ENCODE measurements around the gene SLC22A16. TPM values are rescaled to one million over a fixed set of nuclear protein-coding genes. Genes with fewer than 3 reads are reported as not detected.

SLC22A16 gene
- total RNA-seq, 1 donor from 2014 or later, result not detected

GRCh38 chr6:110439356-110439755 lies 37.1 kb downstream of the SLC22A16 start:
- no peaks in the 10 kb centered on the region for H4K20me1 ChIP-seq (ENCODE audit: insufficient read depth, low read length)
- TF ChIP-seq CTCF (IDR thresholded peaks at IDR 0.05; ENCODE audit: insufficient read depth, low read depth, low read length) (no peak), EZH2 (IDR thresholded peaks at IDR 0.05; ENCODE audit: insufficient read depth, low read length) (no peak)
- Mint-ChIP-seq H3K9me3 (ENCODE audit: unreplicated experiment) (peaks cover 6% of the 10 kb centered on the region), H3K4me3 (ENCODE audit: unreplicated experiment) (no peak overlapping the region), H3K27me3 (ENCODE audit: low read depth, unreplicated experiment) (peaks cover 3% of the 10 kb centered on the region), H3K4me1 (ENCODE audit: low read depth, unreplicated experiment) (no peaks in the 10 kb centered on the region), H3K36me3 (ENCODE audit: low read depth, unreplicated experiment) (no peaks in the 10 kb centered on the region), H3K27ac (ENCODE audit: unreplicated experiment) (no peak overlapping the region)
- H3K27ac ChIP-seq (ENCODE audit: low read depth, low read length), result no peak overlapping the region
- H3K9me3 ChIP-seq (ENCODE audit: insufficient read depth, low read depth, low read length), result no peaks in the 10 kb centered on the region
- no peaks in the 10 kb centered on the region for H3K27me3 ChIP-seq (ENCODE audit: insufficient read depth, low read length)
- no peak for DNase-seq (ENCODE audit: low read depth)
- no peak for FAIRE-seq
- H3K4me3 ChIP-seq (ENCODE audit: insufficient read depth, low read depth, low read length), result no peak overlapping the region
- H2AFZ ChIP-seq (ENCODE audit: low read depth, low read length), result no peak overlapping the region
- no peaks in the 10 kb centered on the region for H3K79me2 ChIP-seq (ENCODE audit: insufficient read depth, low read length)
- H3K9ac ChIP-seq (ENCODE audit: low read length), result no peak overlapping the region
- no peak overlapping the region for H3K4me2 ChIP-seq (ENCODE audit: low read length)
- H3K4me1 ChIP-seq (ENCODE audit: insufficient read depth, low read length), result no peaks in the 10 kb centered on the region
- no peaks in the 10 kb centered on the region for H3K36me3 ChIP-seq (ENCODE audit: insufficient read depth, low read length)

GRCh38 chr6:110434961-110435602 lies 41.3 kb downstream of the SLC22A16 start:
- no peaks in the 10 kb centered on the region for H3K4me1 Mint-ChIP-seq (ENCODE audit: low read depth, unreplicated experiment)
- peaks cover 6% of the 10 kb centered on the region for H3K9me3 Mint-ChIP-seq (ENCODE audit: unreplicated experiment)
- Histone ChIP-seq H3K27ac (ENCODE audit: low read depth, low read length) (no peak overlapping the region), H3K9ac (ENCODE audit: low read length) (no peak overlapping the region), H3K36me3 (ENCODE audit: insufficient read depth, low read length) (no peaks in the 10 kb centered on the region), H3K9me3 (ENCODE audit: insufficient read depth, low read depth, low read length) (no peaks in the 10 kb centered on the region), H4K20me1 (ENCODE audit: insufficient read depth, low read length) (no peaks in the 10 kb centered on the region), H3K79me2 (ENCODE audit: insufficient read depth, low read length) (no peaks in the 10 kb centered on the region), H3K4me1 (ENCODE audit: insufficient read depth, low read length) (no peaks in the 10 kb centered on the region), H3K4me3 (ENCODE audit: insufficient read depth, low read depth, low read length) (no peak overlapping the region), H3K4me2 (ENCODE audit: low read length) (no peak overlapping the region), H2AFZ (ENCODE audit: low read depth, low read length) (no peak overlapping the region), H3K27me3 (ENCODE audit: insufficient read depth, low read length) (peaks cover 8% of the 10 kb centered on the region)
- TF ChIP-seq CTCF (IDR thresholded peaks at IDR 0.05; ENCODE audit: insufficient read depth, low read depth, low read length), result no peak
- no peak for TF ChIP-seq EZH2 (IDR thresholded peaks at IDR 0.05; ENCODE audit: insufficient read depth, low read length)
- no peak overlapping the region for H3K4me3 Mint-ChIP-seq (ENCODE audit: unreplicated experiment)
- DNase-seq (ENCODE audit: low read depth) (no peak), FAIRE-seq (no peak)
- no peak overlapping the region for H3K27ac Mint-ChIP-seq (ENCODE audit: unreplicated experiment)
- no peaks in the 10 kb centered on the region for H3K36me3 Mint-ChIP-seq (ENCODE audit: low read depth, unreplicated experiment)
- peaks cover 8% of the 10 kb centered on the region for H3K27me3 Mint-ChIP-seq (ENCODE audit: low read depth, unreplicated experiment)

DNA sequence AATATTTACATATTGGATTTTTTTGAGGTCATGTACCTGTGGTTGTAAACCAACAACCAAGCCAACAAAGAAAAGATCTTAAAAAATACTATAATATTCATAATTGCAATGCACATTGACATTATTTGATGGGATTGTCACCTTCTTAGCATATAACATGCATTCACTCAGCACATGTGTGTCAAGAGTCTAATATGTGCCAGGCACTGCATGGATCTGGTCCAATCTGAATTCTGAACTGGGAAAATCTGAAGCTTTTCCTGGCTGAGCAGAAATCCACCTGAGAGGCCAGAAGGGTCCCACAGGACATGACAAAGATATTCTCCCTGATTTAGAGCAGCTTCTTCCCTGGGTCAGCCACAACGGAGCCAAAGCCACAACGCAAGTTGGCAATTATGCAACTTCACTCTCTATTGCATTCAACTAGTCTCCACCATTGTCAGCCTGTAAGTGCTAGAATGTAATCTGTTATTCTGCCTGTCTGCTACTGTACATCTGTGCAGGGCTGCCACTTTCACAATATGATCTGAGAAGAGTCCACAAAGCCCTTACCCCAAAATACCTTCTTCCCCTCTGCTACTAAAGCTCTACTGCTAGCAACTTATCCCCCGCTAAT lies 44.0 kb downstream of the SLC22A16 start:
- H3K36me3 Mint-ChIP-seq (ENCODE audit: low read depth, unreplicated experiment), result no peaks in the 10 kb centered on the region
- no peak overlapping the region for H2AFZ ChIP-seq (ENCODE audit: low read depth, low read length)
- no peak overlapping the region for H3K4me3 ChIP-seq (ENCODE audit: insufficient read depth, low read depth, low read length)
- H3K4me1 Mint-ChIP-seq (ENCODE audit: low read depth, unreplicated experiment), result no peaks in the 10 kb centered on the region
- peaks cover 8% of the 10 kb centered on the region for H3K27me3 ChIP-seq (ENCODE audit: insufficient read depth, low read length)
- H4K20me1 ChIP-seq (ENCODE audit: insufficient read depth, low read length), result no peaks in the 10 kb centered on the region
- no peaks in the 10 kb centered on the region for H3K36me3 ChIP-seq (ENCODE audit: insufficient read depth, low read length)
- H3K27me3 Mint-ChIP-seq (ENCODE audit: low read depth, unreplicated experiment), result peaks cover 14% of the 10 kb centered on the region
- H3K27ac Mint-ChIP-seq (ENCODE audit: unreplicated experiment), result no peak overlapping the region
- no peaks in the 10 kb centered on the region for H3K79me2 ChIP-seq (ENCODE audit: insufficient read depth, low read length)
- no peak overlapping the region for H3K27ac ChIP-seq (ENCODE audit: low read depth, low read length)
- H3K9ac ChIP-seq (ENCODE audit: low read length), result no peak overlapping the region
- FAIRE-seq (no peak), DNase-seq (ENCODE audit: low read depth) (no peak)
- no peaks in the 10 kb centered on the region for H3K9me3 Mint-ChIP-seq (ENCODE audit: unreplicated experiment)
- TF ChIP-seq EZH2 (IDR thresholded peaks at IDR 0.05; ENCODE audit: insufficient read depth, low read length), result no peak
- TF ChIP-seq CTCF (IDR thresholded peaks at IDR 0.05; ENCODE audit: insufficient read depth, low read depth, low read length), result no peak
- no peaks in the 10 kb centered on the region for H3K4me1 ChIP-seq (ENCODE audit: insufficient read depth, low read length)
- H3K9me3 ChIP-seq (ENCODE audit: insufficient read depth, low read depth, low read length), result no peaks in the 10 kb centered on the region
- no peak overlapping the region for H3K4me2 ChIP-seq (ENCODE audit: low read length)
- no peak overlapping the region for H3K4me3 Mint-ChIP-seq (ENCODE audit: unreplicated experiment)
